Right lobe of liver (tissue), 4 donors: ENCODE measurements around the gene TAS2R31.

ENCODE experiments used
- POLR2A ChIP-seq: fragments of 450-650 bp; IDR thresholded peaks from one replicate; pipeline ENCODE4 v1.6.1; 2017; ENCODE audit warnings: antibody characterized with exemption, mild to moderate bottlenecking
- TF ChIP-seq, protein P1 (sequence below), 4 donors: fragments of 200-600 bp in 3 of 4; fragments of 450-650 bp in 1 of 4; IDR thresholded peaks; one replicate each; pipeline versions ENCODE4 v1.5.1 to v1.8.0; 2016 to 2022; ENCODE audit warnings: antibody characterized with exemption in 4 of 4, mild to moderate bottlenecking in 2 of 4
- donor health status: DM: no; HTN: no; CAD: no.
- donor health status: DM: no; HTN: no; CAD: no.
- donor health status: DM: no; HTN: yes; CAD: no.

DNA sequence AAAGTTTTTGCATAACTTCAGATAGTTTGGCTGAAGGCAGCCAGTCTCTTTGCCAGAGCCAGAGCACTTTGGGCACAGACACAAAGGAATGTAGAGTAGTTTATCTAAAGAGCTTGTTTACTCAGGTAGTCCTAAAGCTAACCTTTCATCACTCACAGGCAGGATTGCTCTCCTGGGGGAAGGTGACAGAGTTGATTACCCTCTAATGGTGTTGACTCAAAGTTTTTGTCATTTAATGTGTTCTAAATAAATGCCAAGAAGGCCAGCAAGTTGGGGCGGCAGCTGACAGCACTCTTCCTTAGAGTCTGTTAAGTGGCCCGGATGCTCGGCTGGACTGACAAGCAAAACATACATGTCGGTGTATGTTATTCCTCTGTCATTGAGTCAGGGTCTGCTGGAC, 40.2 kb upstream of the TAS2R31 start:
- TF ChIP-seq, protein P1, sequence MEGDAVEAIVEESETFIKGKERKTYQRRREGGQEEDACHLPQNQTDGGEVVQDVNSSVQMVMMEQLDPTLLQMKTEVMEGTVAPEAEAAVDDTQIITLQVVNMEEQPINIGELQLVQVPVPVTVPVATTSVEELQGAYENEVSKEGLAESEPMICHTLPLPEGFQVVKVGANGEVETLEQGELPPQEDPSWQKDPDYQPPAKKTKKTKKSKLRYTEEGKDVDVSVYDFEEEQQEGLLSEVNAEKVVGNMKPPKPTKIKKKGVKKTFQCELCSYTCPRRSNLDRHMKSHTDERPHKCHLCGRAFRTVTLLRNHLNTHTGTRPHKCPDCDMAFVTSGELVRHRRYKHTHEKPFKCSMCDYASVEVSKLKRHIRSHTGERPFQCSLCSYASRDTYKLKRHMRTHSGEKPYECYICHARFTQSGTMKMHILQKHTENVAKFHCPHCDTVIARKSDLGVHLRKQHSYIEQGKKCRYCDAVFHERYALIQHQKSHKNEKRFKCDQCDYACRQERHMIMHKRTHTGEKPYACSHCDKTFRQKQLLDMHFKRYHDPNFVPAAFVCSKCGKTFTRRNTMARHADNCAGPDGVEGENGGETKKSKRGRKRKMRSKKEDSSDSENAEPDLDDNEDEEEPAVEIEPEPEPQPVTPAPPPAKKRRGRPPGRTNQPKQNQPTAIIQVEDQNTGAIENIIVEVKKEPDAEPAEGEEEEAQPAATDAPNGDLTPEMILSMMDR (IDR thresholded peaks at IDR 0.05), result no peak
- no peak for TF ChIP-seq POLR2A
